AG10803 (cell line): Measurements from ENCODE around the gene DYNLT1.
"Not testable (repeated sequence)": the region's sequence is repeated elsewhere in the genome, so short reads cannot be mapped to it uniquely, and the experiment has no call there.

Experiments used
- DNase-seq: peaks from one replicate; pipeline ENCODE4 v3.0.0; 2010; ENCODE audit warnings: low read depth
- H3K4me3 ChIP-seq: 2 replicates; pipeline ENCODE4 v1.5.1; 2011; ENCODE audit warnings: mild to moderate bottlenecking, low read length, control low read depth
- CTCF ChIP-seq: conservative IDR thresholded peaks from 2 replicates; pipeline ENCODE4 v1.5.1; 2011; ENCODE audit warnings: mild to moderate bottlenecking, low read length, control low read depth, inconsistent platforms

Gene DYNLT1

GRCh38 chr6:158638324-158638854, 6.2 kb downstream of the DYNLT1 start:
- TF ChIP-seq CTCF: no peak
- no peak overlapping the region for H3K4me3 ChIP-seq
- DNase-seq: no peak

- H3K4me3 ChIP-seq: no peak overlapping the region
- no peak for DNase-seq
- no peak for TF ChIP-seq CTCF
Observed at GRCh38 chr6:158636778-158637177, 7.8 kb downstream of the DYNLT1 start.

- no peak for DNase-seq
- no peak overlapping the region for H3K4me3 ChIP-seq
- no peak for TF ChIP-seq CTCF
Observed at GRCh38 chr6:158635427-158636073, 9.0 kb downstream of the DYNLT1 start.

GRCh38 chr6:158634695-158635426, 9.7 kb downstream of the DYNLT1 start:
- no peak for DNase-seq
- TF ChIP-seq CTCF: no peak

GRCh38 chr6:158633127-158633526, 11.4 kb downstream of the DYNLT1 start:
- no peak for TF ChIP-seq CTCF
- no peak for DNase-seq

More at GRCh38 chr6:158634695-158635426, 9.7 kb downstream of the DYNLT1 start:
- H3K4me3 ChIP-seq: no peak overlapping the region

GRCh38 chr6:158632538-158633119, 11.9 kb downstream of the DYNLT1 start:
- not testable (repeated sequence) for DNase-seq, H3K4me3 ChIP-seq

More at GRCh38 chr6:158633127-158633526, 11.4 kb downstream of the DYNLT1 start:
- no peak overlapping the region for H3K4me3 ChIP-seq

GRCh38 chr6:158631678-158632537, 12.6 kb downstream of the DYNLT1 start:
- no peak for TF ChIP-seq CTCF
- no peak overlapping the region for H3K4me3 ChIP-seq
- DNase-seq: peak; percentile 58
